Measurements from ENCODE around the gene UMODL1. TPM values are rescaled to one million over a fixed set of nuclear protein-coding genes. Genes with fewer than 3 reads are reported as not detected.

The UMODL1 gene
- total RNA-seq, 1 donor from 2014 or later, result not detected

- Mint-ChIP-seq H3K4me3 (no peak overlapping the region), H3K27me3 (ENCODE audit: low read depth) (peaks cover 6% of the 10 kb centered on the region), H3K9me3 (no peaks in the 10 kb centered on the region), H3K27ac (no peak overlapping the region), H3K4me1 (peaks cover 13% of the 10 kb centered on the region), H3K36me3 (no peaks in the 10 kb centered on the region)
- TF ChIP-seq CTCF (IDR thresholded peaks at IDR 0.05; ENCODE audit: unreplicated experiment), result no peak
- DNase-seq (ENCODE audit: low spot score in 2 of 2, unreplicated experiment in 2 of 2), result no peak
These were observed 12.2 kb downstream of the UMODL1 start for GRCh38 chr21:42083361-42083690.

GRCh38 chr21:42084079-42084478, 13.0 kb downstream of the UMODL1 start:
- no peak for TF ChIP-seq CTCF (IDR thresholded peaks at IDR 0.05; ENCODE audit: unreplicated experiment)
- Mint-ChIP-seq H3K27me3 (ENCODE audit: low read depth) (peaks cover 8% of the 10 kb centered on the region), H3K36me3 (no peaks in the 10 kb centered on the region), H3K4me1 (peaks cover 13% of the 10 kb centered on the region), H3K9me3 (no peaks in the 10 kb centered on the region), H3K4me3 (no peak overlapping the region), H3K27ac (no peak overlapping the region)
- DNase-seq (ENCODE audit: low spot score in 2 of 2, unreplicated experiment in 2 of 2), result no peak

GRCh38 chr21:42085246-42086077, 14.3 kb downstream of the UMODL1 start:
- Mint-ChIP-seq H3K9me3 (no peaks in the 10 kb centered on the region), H3K4me3 (no peak overlapping the region), H3K36me3 (no peaks in the 10 kb centered on the region), H3K27ac (no peak overlapping the region), H3K27me3 (ENCODE audit: low read depth) (peaks cover 11% of the 10 kb centered on the region), H3K4me1 (peaks cover 2% of the 10 kb centered on the region)
- no peak for DNase-seq (ENCODE audit: low spot score in 2 of 2, unreplicated experiment in 2 of 2)
- TF ChIP-seq CTCF (IDR thresholded peaks at IDR 0.05; ENCODE audit: unreplicated experiment), result no peak

GRCh38 chr21:42086969-42087368, 15.9 kb downstream of the UMODL1 start:
- H3K27me3 Mint-ChIP-seq (ENCODE audit: low read depth), result peaks cover 20% of the 10 kb centered on the region
- no peak overlapping the region for H3K4me3 Mint-ChIP-seq
- H3K9me3 Mint-ChIP-seq, result no peaks in the 10 kb centered on the region
- TF ChIP-seq CTCF (IDR thresholded peaks at IDR 0.05; ENCODE audit: unreplicated experiment), result no peak
- DNase-seq (ENCODE audit: low spot score in 2 of 2, unreplicated experiment in 2 of 2), result no peak
- no peaks in the 10 kb centered on the region for H3K4me1 Mint-ChIP-seq
- peak overlapping the region; percentile 30 for H3K27ac Mint-ChIP-seq
- H3K36me3 Mint-ChIP-seq, result no peaks in the 10 kb centered on the region

GRCh38 chr21:42088148-42088547, 17.0 kb downstream of the UMODL1 start:
- TF ChIP-seq CTCF (IDR thresholded peaks at IDR 0.05; ENCODE audit: unreplicated experiment), result no peak
- DNase-seq (ENCODE audit: low spot score in 2 of 2, unreplicated experiment in 2 of 2), result no peak
- no peak overlapping the region for H3K27ac Mint-ChIP-seq
- H3K27me3 Mint-ChIP-seq (ENCODE audit: low read depth), result peaks cover 23% of the 10 kb centered on the region
- no peaks in the 10 kb centered on the region for H3K4me1 Mint-ChIP-seq
- no peaks in the 10 kb centered on the region for H3K9me3 Mint-ChIP-seq
- H3K4me3 Mint-ChIP-seq, result no peak overlapping the region
- no peaks in the 10 kb centered on the region for H3K36me3 Mint-ChIP-seq
